HUES6 (cell line): ENCODE measurements around the gene DOCK1.

ENCODE experiments used
- H3K27ac ChIP-seq: 2 replicates; pipeline ENCODE4 v1.7.0; 2013; ENCODE audit warnings: low read depth, mild to moderate bottlenecking, low read length, inconsistent platforms
- H3K27me3 ChIP-seq: 2 replicates; pipeline ENCODE4 v1.6.1; 2013; ENCODE audit warnings: low read length; ENCODE audit not compliant: control insufficient read depth, insufficient read depth
- H3K36me3 ChIP-seq: 2 replicates; pipeline ENCODE4 v1.6.1; 2013; ENCODE audit warnings: low read length; ENCODE audit not compliant: control insufficient read depth, insufficient read depth
- H3K4me1 ChIP-seq: 2 replicates; pipeline ENCODE4 v1.6.1; 2013; ENCODE audit warnings: low read length; ENCODE audit not compliant: control insufficient read depth, insufficient read depth
- H3K4me3 ChIP-seq: 2 replicates; pipeline ENCODE4 v1.5.1; 2013; ENCODE audit warnings: low read depth, low read length
- H3K9ac ChIP-seq: one replicate; pipeline ENCODE4 v1.6.1; 2013; ENCODE audit warnings: mild to moderate bottlenecking, low read length
- H3K9me3 ChIP-seq: 2 replicates; pipeline ENCODE4 v1.6.1; 2013; ENCODE audit warnings: low read depth, low read length; ENCODE audit not compliant: control insufficient read depth, insufficient read depth

DOCK1 gene

DNA sequence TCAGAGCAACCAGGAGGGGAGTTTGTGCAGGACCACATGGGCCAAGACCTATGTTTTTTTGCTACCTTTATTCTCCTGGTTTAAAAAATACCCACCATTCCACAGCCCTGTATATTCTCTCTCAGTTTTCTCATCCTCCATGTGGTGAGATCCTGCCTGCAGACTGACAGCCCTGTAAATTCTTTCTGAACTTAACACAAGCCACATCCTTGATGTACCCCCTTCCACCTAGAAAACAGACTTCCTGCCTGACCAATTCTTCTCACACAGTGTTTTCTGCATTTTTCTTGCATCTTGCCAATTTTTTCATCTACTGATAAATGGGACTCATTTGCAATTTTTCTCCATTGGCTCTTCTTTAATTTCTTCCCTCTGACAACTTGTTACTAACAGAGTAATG is 212.8 kb downstream of the DOCK1 start:
- no peak overlapping the region for H3K4me3 ChIP-seq
- H3K9ac ChIP-seq, result no peak overlapping the region
- peaks cover 9% of the 10 kb centered on the region; the same call in 1 of the 2 replicates for H3K36me3 ChIP-seq
- no peaks in the 10 kb centered on the region for H3K9me3 ChIP-seq
- H3K27me3 ChIP-seq, result no peaks in the 10 kb centered on the region
- no peaks in the 10 kb centered on the region for H3K4me1 ChIP-seq
- no peak overlapping the region for H3K27ac ChIP-seq

DNA sequence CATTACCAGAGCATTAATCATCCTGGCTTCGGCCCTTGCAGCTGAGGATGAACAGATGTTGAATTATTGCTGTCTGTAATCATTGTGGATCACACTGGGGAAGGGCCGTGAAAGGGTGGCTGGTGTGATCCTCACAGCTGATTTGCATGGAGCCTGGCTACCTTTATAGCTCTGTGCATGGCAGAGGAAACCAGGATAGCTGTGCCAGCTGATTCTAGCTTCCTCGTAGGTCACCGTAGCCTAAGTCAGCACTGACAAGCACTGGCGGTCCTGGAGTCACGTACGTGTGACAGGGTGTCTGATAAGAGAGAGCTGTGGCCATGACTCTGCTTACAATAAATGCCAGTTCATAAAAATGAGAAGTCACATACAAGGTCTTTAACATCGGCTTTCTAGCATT is 214.7 kb downstream of the DOCK1 start:
- no peaks in the 10 kb centered on the region for H3K27me3 ChIP-seq
- no peaks in the 10 kb centered on the region for H3K9me3 ChIP-seq
- no peaks in the 10 kb centered on the region for H3K4me1 ChIP-seq
- H3K27ac ChIP-seq, result no peak overlapping the region
- peaks cover 18% of the 10 kb centered on the region for H3K36me3 ChIP-seq
- H3K4me3 ChIP-seq, result no peak overlapping the region
- no peak overlapping the region for H3K9ac ChIP-seq

DNA sequence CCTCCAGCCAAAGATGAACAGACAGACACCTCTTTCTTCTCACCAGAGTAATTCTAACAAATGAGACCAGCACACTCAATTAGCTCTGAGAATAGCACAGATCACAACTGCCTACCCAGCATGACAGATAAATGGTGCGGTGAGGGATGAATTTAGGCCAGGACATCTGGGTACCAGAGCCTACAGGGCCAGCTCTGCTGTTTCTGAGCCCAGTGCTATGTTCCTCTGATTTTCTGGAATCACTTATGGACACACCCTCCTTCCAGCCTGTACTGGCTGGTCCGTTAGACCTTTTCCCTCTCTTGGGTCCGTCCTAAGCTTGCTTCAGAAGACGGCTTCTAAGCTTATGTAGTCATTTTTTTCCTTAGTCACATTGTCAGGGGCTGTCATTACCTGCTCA is 217.6 kb downstream of the DOCK1 start:
- peaks cover 34% of the 10 kb centered on the region for H3K36me3 ChIP-seq
- H3K4me1 ChIP-seq, result no peaks in the 10 kb centered on the region
- no peak overlapping the region for H3K9ac ChIP-seq
- H3K27ac ChIP-seq, result no peak overlapping the region
- no peaks in the 10 kb centered on the region for H3K27me3 ChIP-seq
- H3K4me3 ChIP-seq, result no peak overlapping the region
- H3K9me3 ChIP-seq, result no peaks in the 10 kb centered on the region

DNA sequence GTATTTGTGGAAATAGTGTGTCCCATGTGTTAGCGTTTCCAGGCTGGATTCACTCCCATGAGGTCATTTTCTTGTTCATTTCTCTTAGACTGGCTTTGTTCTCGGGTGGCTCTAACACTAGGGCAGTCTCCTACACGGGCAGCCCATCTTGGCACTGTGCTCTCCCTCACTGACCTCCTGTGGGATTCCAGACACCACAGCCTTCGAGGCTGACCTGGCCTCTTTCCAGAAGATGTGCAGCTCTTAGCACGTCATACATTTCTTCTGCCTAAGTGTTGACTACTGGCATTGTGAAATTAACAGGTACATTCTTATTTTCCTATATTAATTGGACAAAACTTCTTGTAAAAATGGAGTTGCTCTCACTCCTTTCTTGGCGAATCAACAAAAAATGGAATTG is 218.4 kb downstream of the DOCK1 start:
- no peak overlapping the region for H3K4me3 ChIP-seq
- H3K36me3 ChIP-seq, result peaks cover 39% of the 10 kb centered on the region
- no peaks in the 10 kb centered on the region for H3K9me3 ChIP-seq
- no peaks in the 10 kb centered on the region for H3K27me3 ChIP-seq
- no peak overlapping the region for H3K9ac ChIP-seq
- no peaks in the 10 kb centered on the region for H3K4me1 ChIP-seq
- no peak overlapping the region for H3K27ac ChIP-seq

DNA sequence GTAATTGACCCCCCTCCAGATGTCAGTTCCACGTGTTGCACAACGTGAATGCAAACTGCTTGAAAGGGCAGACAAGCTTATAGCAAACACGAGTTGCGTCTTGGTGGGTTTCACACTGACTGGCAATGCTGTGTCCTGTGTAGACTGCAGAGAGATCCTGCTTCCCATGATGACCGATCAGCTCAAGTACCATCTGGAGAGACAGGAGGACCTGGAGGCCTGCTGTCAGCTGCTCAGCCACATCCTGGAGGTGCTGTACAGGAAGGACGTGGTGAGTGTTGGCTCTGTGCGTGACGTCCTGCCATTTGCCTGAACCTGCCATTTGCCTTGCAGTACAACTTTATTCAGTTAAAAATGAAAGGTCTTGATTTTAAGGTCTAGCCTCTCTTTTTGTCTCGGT is 220.1 kb downstream of the DOCK1 start:
- H3K27ac ChIP-seq, result no peak overlapping the region
- no peak overlapping the region for H3K4me3 ChIP-seq
- peaks cover 39% of the 10 kb centered on the region for H3K36me3 ChIP-seq
- H3K9ac ChIP-seq, result no peak overlapping the region
- H3K27me3 ChIP-seq, result no peaks in the 10 kb centered on the region
- H3K4me1 ChIP-seq, result no peaks in the 10 kb centered on the region
- H3K9me3 ChIP-seq, result no peaks in the 10 kb centered on the region

DNA sequence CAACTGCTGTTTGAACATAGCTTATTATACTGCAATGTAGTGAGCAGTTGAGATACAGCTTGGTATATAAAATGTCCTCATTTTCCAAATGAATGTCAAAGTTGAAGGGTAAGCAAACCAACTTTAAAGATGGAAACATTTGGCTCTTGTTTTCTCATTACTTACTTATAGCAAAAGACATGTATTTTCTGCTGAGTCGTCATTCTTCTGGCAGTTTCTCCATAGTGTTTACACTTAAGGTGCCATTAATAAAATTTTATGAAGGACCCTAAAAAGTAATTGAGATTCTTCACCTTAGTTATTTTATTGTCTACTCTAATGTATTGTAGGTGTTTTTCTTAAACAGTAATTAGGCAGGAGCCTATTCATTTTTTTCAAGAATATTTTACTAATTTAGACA is 222.6 kb downstream of the DOCK1 start:
- H3K27ac ChIP-seq, result no peak overlapping the region
- no peak overlapping the region for H3K9ac ChIP-seq
- H3K4me3 ChIP-seq, result no peak overlapping the region
- no peaks in the 10 kb centered on the region for H3K9me3 ChIP-seq
- H3K4me1 ChIP-seq, result no peaks in the 10 kb centered on the region
- H3K27me3 ChIP-seq, result no peaks in the 10 kb centered on the region
- H3K36me3 ChIP-seq, result peaks cover 48% of the 10 kb centered on the region

DNA sequence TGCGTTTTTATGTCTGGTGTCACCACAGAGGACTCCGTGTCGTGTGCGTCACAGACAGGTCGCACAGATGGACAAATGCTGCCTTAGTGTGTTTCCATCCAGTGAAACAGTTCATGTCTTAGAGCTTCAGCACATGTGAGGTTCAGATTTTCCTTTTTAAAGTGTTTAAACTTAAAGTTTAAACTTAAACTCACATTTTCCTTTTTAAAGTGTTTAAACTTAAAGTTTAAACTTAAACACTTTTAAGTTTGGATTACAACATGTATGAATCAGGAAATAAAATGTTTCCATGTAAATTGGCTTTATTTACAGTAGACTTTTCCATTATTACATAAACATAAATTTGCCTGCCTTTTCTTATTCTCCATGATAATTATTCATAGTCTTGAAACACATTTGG is 223.9 kb downstream of the DOCK1 start:
- Histone ChIP-seq H3K9me3 (no peaks in the 10 kb centered on the region), H3K4me1 (no peaks in the 10 kb centered on the region), H3K36me3 (peaks cover 48% of the 10 kb centered on the region), H3K27ac (no peak overlapping the region), H3K27me3 (no peaks in the 10 kb centered on the region), H3K4me3 (no peak overlapping the region), H3K9ac (no peak overlapping the region)

DNA sequence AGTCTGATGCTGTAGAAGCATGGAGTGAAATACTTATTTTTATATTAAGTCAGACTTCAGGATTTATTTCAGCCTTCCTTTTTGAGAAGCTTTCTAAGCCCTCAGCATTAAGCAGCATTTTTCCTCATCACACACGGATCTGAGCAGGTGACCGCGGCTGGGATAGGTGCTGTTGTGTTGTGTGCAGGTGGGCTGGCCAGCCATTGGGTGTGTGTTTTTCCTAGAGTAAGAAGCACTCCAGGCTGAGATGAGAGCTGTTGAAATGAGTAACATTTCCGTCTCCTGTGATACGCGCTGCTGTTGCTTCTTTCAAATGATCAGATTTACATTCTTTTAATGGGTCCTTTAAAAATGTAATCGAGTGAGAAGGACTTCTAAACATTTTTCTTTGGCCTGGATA is 227.2 kb downstream of the DOCK1 start:
- peaks cover 30% of the 10 kb centered on the region for H3K36me3 ChIP-seq
- H3K27me3 ChIP-seq, result no peaks in the 10 kb centered on the region
- H3K9ac ChIP-seq, result no peak overlapping the region
- H3K27ac ChIP-seq, result no peak overlapping the region
- H3K9me3 ChIP-seq, result no peaks in the 10 kb centered on the region
- H3K4me3 ChIP-seq, result no peak overlapping the region
- H3K4me1 ChIP-seq, result no peaks in the 10 kb centered on the region

DNA sequence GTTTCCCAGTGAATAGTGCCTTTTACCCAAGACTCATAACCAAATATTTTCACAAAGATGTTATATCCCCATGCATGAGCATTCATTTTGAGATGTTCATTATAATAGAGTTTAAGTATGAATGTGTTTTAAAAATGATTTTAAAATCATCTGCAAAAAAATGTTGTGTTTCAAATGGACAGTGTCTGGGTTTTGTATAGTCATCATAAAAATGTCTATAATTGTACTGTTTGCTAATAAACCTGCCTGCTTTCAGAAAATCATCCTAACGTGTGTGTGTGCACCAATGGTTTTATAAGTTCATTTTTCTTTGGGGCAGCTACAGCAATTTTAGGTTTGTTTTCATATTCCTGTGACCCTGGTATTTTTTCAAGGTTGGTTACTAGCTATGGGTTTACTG is 228.0 kb downstream of the DOCK1 start:
- H3K27me3 ChIP-seq, result no peaks in the 10 kb centered on the region
- no peak overlapping the region for H3K27ac ChIP-seq
- H3K4me1 ChIP-seq, result no peaks in the 10 kb centered on the region
- no peaks in the 10 kb centered on the region for H3K9me3 ChIP-seq
- H3K4me3 ChIP-seq, result no peak overlapping the region
- H3K9ac ChIP-seq, result no peak overlapping the region
- H3K36me3 ChIP-seq, result peaks cover 24% of the 10 kb centered on the region

DNA sequence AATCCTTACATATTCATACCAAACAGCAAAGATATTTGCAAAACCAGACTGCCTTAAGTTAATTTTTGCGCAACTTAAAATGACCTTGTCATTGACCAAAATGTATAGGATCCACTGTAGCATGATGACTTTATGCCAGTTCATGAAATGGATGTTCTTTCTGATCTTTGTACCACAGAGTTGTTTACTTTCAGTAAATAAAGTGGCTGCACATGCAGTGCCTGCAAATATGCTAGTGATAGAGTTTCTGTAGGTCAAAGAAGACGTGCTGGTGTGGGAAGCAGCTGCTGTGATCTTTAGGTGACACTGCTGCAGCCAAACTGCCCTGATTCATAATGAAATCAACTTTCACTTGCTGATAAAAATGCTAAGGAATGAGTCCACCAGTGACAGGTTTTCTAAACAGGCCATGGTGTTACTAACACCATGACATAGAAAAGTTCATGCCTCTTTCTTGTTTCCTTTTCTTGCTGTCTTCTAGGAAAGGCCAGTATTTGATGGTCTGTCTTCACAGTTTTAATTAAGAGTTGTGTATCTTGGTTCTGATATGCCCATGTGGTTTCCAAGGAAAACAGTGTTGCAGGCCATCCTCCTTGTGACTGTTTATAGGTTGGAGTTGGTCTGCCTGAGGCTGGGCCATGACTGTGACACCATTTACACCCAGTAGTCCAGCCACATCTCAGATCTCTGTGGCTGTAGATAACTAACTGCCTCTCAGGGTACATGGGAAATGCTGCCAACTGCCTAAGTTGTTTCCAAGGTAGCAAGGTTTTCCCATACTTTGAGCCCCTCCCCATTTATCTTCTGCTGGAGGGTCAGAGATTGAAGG is 228.7 kb downstream of the DOCK1 start:
- H3K27ac ChIP-seq, result no peak overlapping the region
- H3K36me3 ChIP-seq, result peaks cover 25% of the 10 kb centered on the region
- no peaks in the 10 kb centered on the region for H3K27me3 ChIP-seq
- H3K4me3 ChIP-seq, result no peak overlapping the region
- H3K9me3 ChIP-seq, result no peaks in the 10 kb centered on the region
- no peak overlapping the region for H3K9ac ChIP-seq
- H3K4me1 ChIP-seq, result no peaks in the 10 kb centered on the region

DNA sequence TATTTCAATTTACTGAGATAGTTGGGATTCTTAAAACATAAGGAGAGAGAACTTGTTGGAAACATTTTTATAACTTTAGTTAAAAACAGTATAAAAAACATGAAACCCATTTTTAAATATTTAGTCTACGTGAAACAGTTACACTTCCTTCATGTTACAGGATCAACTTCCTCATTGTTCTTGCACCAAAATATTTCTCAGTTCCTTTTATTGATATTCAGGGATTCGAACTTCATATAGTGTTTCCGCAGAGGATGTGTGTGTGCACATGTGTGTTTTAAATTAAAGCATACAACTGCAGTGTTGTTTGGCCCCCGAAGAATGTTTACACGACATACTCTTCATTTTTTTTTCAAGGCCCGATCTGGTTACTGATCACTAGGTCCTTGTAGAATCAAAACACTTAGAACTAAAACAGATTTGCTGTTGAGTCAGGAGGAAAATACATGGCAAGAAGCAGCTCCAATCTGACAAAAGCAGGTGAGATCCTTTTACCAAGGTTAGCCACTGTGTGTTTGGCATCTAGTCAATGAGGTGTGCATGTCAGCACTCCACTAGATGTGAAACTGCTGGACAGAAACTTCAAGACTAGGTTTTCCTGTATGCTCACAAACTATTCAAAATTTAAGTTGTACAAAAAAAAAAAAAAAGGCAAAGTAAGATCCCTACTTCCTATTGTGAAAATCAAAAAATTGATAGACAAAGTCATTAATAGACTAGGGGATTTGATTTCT is 230.8 kb downstream of the DOCK1 start:
- Histone ChIP-seq H3K9ac (no peak overlapping the region), H3K27me3 (no peaks in the 10 kb centered on the region), H3K27ac (no peak overlapping the region), H3K9me3 (no peaks in the 10 kb centered on the region), H3K4me3 (no peak overlapping the region), H3K36me3 (peaks cover 14% of the 10 kb centered on the region), H3K4me1 (no peaks in the 10 kb centered on the region)
